Measurements from ENCODE around the gene CCDC90B.
A peak's percentile ranks its signal among the peaks of the same experiment; 100 is the strongest.
"Not testable (repeated sequence)": the region's sequence is repeated elsewhere in the genome, so short reads cannot be mapped to it uniquely, and the experiment has no call there.

Gene CCDC90B

GRCh38 chr11:83285771-83286528 is at the start of gene CCDC90B:
TSS of gene CCDC90B (minus strand) at chr11:83286367. CDS start at chr11:83285972, 395 bp downstream.
- no peak for FAIRE-seq

- FAIRE-seq: no peak
These were observed 49.4 kb upstream of the CCDC90B start for GRCh38 chr11:83335446-83336070.

GRCh38 chr11:83330303-83330702 is 44.1 kb upstream of the CCDC90B start:
- FAIRE-seq: no peak

- FAIRE-seq: no peak
These were observed 40.2 kb upstream of the CCDC90B start for GRCh38 chr11:83326326-83326725.

- no peak for FAIRE-seq
These were observed 33.2 kb upstream of the CCDC90B start for GRCh38 chr11:83319346-83319745.

- no peak for FAIRE-seq
These were observed 32.8 kb upstream of the CCDC90B start for GRCh38 chr11:83318931-83319330.

- no peak for FAIRE-seq
These were observed 31.9 kb upstream of the CCDC90B start for GRCh38 chr11:83317757-83318690.

- not testable (repeated sequence) for FAIRE-seq
These were observed 30.7 kb upstream of the CCDC90B start for GRCh38 chr11:83316897-83317268.

- not testable (repeated sequence) for FAIRE-seq
These were observed 30.2 kb upstream of the CCDC90B start for GRCh38 chr11:83316143-83316896.

- FAIRE-seq: no peak
These were observed 26.3 kb upstream of the CCDC90B start for GRCh38 chr11:83312430-83312829.

GRCh38 chr11:83311701-83312100 is 25.5 kb upstream of the CCDC90B start:
- no peak for FAIRE-seq

GRCh38 chr11:83310718-83311117 is 24.6 kb upstream of the CCDC90B start:
- FAIRE-seq: no peak

- FAIRE-seq: peak; percentile 5
These were observed 22.4 kb upstream of the CCDC90B start for GRCh38 chr11:83308536-83308935.

GRCh38 chr11:83306200-83307080 is 20.3 kb upstream of the CCDC90B start:
- FAIRE-seq: no peak

- no peak for FAIRE-seq
These were observed 17.1 kb upstream of the CCDC90B start for GRCh38 chr11:83303316-83303715.

GRCh38 chr11:83302151-83302550 is 16.0 kb upstream of the CCDC90B start:
- no peak for FAIRE-seq

GRCh38 chr11:83299681-83300080 is 13.5 kb upstream of the CCDC90B start:
- no peak for FAIRE-seq

- FAIRE-seq: no peak
These were observed 8.0 kb upstream of the CCDC90B start for GRCh38 chr11:83294208-83294607.

- no peak for FAIRE-seq
These were observed 7.2 kb upstream of the CCDC90B start for GRCh38 chr11:83293457-83293774.

GRCh38 chr11:83292709-83293456 is 6.7 kb upstream of the CCDC90B start:
- no peak for FAIRE-seq

GRCh38 chr11:83287631-83288030 is 1.5 kb upstream of the CCDC90B start:
- FAIRE-seq: no peak

Data from colon (tissue), 2 donors.